Loucy (cell line): ENCODE data around the gene TAF11L7.
"Not testable (repeated sequence)": the region's sequence is repeated elsewhere in the genome, so short reads cannot be mapped to it uniquely, and the experiment has no call there.

Source experiments
- H2AFZ ChIP-seq: fragments of 200-600 bp; sonication (generic); 2 replicates; pipeline ENCODE4 v1.6.0; 2016; ENCODE audit warnings: antibody characterized with exemption, mild to moderate bottlenecking, low read length, moderate library complexity
- H3F3A ChIP-seq: fragments of 200-600 bp; 2 replicates; pipeline ENCODE4 v1.6.0; 2016; ENCODE audit warnings: antibody characterized with exemption, low read depth, mild to moderate bottlenecking
- H3K27me3 ChIP-seq: fragments of 200-600 bp; sonication (generic); 2 replicates; pipeline ENCODE4 v1.6.1; 2014; ENCODE audit warnings: low read length, mild to moderate bottlenecking; ENCODE audit not compliant: insufficient read depth, poor library complexity, severe bottlenecking
- H3K36me3 ChIP-seq: fragments of 200-600 bp; sonication (generic); 2 replicates; pipeline ENCODE4 v1.6.1; 2016; ENCODE audit warnings: low read length; ENCODE audit not compliant: insufficient read depth
- H3K4me1 ChIP-seq: fragments of 200-600 bp; sonication (generic); 2 replicates; pipeline ENCODE4 v1.5.1; 2014; ENCODE audit warnings: low read length, mild to moderate bottlenecking; ENCODE audit not compliant: insufficient read depth, poor library complexity, severe bottlenecking
- H3K4me2 ChIP-seq: fragments of 200-600 bp; sonication (generic); 2 replicates; pipeline ENCODE4 v1.6.0; 2014; ENCODE audit warnings: antibody characterized with exemption, low read length, low read depth, mild to moderate bottlenecking; ENCODE audit not compliant: poor library complexity, severe bottlenecking
- H3K4me3 ChIP-seq: fragments of 200-600 bp; sonication (generic); 2 replicates; pipeline ENCODE4 v1.5.1; 2014; ENCODE audit warnings: low read length, mild to moderate bottlenecking, mixed read lengths; ENCODE audit not compliant: poor library complexity, severe bottlenecking
- H3K79me2 ChIP-seq: fragments of 200-600 bp; sonication (generic); 2 replicates; pipeline ENCODE4 v1.6.1; 2014; ENCODE audit warnings: low read length; ENCODE audit not compliant: insufficient read depth
- H3K9ac ChIP-seq: fragments of 200-600 bp; sonication (generic); 2 replicates; pipeline ENCODE4 v1.6.0; 2014; ENCODE audit warnings: mild to moderate bottlenecking, low read depth, low read length, moderate library complexity; ENCODE audit not compliant: poor library complexity, severe bottlenecking
- H3K9me2 ChIP-seq: fragments of 200-600 bp; sonication (generic); replicated peaks from 2 replicates; pipeline ENCODE4 v1.6.1; 2016; ENCODE audit warnings: low read depth, low read length, mixed read lengths
- H3K9me3 ChIP-seq: fragments of 200-600 bp; sonication (generic); 2 replicates; pipeline ENCODE4 v1.6.1; 2014; ENCODE audit warnings: mild to moderate bottlenecking, antibody characterized with exemption, low read length, low read depth; ENCODE audit not compliant: insufficient read depth
- H4K20me1 ChIP-seq: fragments of 200-600 bp; sonication (generic); 2 replicates; pipeline ENCODE4 v1.6.0; 2014; ENCODE audit warnings: antibody characterized with exemption, low read length, mild to moderate bottlenecking; ENCODE audit not compliant: insufficient read depth, poor library complexity, severe bottlenecking
- EZH2phosphoT487 ChIP-seq: fragments of 200-600 bp; IDR thresholded peaks from 2 replicates; pipeline ENCODE4 v1.6.1; 2018; ENCODE audit warnings: antibody characterized with exemption, mild to moderate bottlenecking, moderate library complexity, borderline replicate concordance
- TF ChIP-seq, protein P1 (sequence below): fragments of 200-600 bp; sonication (generic); conservative IDR thresholded peaks from 2 replicates; pipeline ENCODE4 v1.5.1; 2014; ENCODE audit warnings: mild to moderate bottlenecking, antibody characterized with exemption, low read length

TAF11L7 gene

GRCh38 chr5:17585658-17586057 is at the start of gene TAF11L7:
TAF11L7 (minus strand) TSS chr5:17585758.
- not testable (repeated sequence) for H2AFZ ChIP-seq, H3K9me2 ChIP-seq, H3K9me3 ChIP-seq, H3F3A ChIP-seq, H3K9ac ChIP-seq, H3K36me3 ChIP-seq, H3K27me3 ChIP-seq, H3K4me3 ChIP-seq, H3K4me2 ChIP-seq, H3K79me2 ChIP-seq, H3K4me1 ChIP-seq, H4K20me1 ChIP-seq

- Histone ChIP-seq H3K36me3 (no peaks in the 10 kb centered on the region), H3K79me2 (no peaks in the 10 kb centered on the region), H3K9me2 (no peaks in the 10 kb centered on the region), H3F3A (no peaks in the 10 kb centered on the region), H3K27me3 (no peaks in the 10 kb centered on the region), H2AFZ (no peak within 1 kb of the TSS), H3K4me3 (no peak within 1 kb of the TSS), H3K4me2 (no peak within 1 kb of the TSS), H4K20me1 (no peaks in the 10 kb centered on the region), H3K9ac (no peak within 1 kb of the TSS), H3K9me3 (no peaks in the 10 kb centered on the region; the same call in 1 of the 2 replicates), H3K4me1 (no peaks in the 10 kb centered on the region)
- TF ChIP-seq EZH2phosphoT487: no peak
- TF ChIP-seq, protein P1, sequence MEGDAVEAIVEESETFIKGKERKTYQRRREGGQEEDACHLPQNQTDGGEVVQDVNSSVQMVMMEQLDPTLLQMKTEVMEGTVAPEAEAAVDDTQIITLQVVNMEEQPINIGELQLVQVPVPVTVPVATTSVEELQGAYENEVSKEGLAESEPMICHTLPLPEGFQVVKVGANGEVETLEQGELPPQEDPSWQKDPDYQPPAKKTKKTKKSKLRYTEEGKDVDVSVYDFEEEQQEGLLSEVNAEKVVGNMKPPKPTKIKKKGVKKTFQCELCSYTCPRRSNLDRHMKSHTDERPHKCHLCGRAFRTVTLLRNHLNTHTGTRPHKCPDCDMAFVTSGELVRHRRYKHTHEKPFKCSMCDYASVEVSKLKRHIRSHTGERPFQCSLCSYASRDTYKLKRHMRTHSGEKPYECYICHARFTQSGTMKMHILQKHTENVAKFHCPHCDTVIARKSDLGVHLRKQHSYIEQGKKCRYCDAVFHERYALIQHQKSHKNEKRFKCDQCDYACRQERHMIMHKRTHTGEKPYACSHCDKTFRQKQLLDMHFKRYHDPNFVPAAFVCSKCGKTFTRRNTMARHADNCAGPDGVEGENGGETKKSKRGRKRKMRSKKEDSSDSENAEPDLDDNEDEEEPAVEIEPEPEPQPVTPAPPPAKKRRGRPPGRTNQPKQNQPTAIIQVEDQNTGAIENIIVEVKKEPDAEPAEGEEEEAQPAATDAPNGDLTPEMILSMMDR: no peak
Measured at GRCh38 chr5:17634160-17634559, 48.6 kb upstream of the TAF11L7 start, which contains the start of gene TAF11L14. TAF11L14 (plus strand) TSS chr5:17634460.

DNA sequence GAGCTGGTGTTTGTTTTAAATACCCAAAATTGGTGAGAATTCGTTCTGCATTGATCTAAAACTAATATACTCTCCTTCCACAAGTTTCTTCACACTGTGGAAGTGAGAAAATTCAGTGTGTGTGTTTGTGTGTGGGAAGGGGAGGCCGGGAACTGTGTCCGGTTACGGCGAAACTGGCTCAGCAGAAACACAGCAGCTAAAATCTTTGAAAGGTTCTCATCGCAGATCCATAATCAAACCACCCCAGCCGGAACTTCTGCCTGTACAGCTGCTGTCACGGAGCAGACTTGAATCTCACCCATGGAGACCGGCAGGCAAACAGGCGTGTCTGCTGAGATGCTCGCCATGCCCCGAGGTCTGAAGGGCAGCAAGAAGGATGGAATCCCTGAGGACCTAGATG is 46.2 kb upstream of the TAF11L7 start, which contains the start of gene TAF11L13:
TSS of gene TAF11L13 (plus strand) at position 301 of the 400 bp plus-strand sequence.
- not testable (repeated sequence) for H3K9me3 ChIP-seq, H3K27me3 ChIP-seq, H3K9me2 ChIP-seq, H3K4me2 ChIP-seq, H3K79me2 ChIP-seq, H3K36me3 ChIP-seq, H3K4me3 ChIP-seq, H2AFZ ChIP-seq, H4K20me1 ChIP-seq, H3F3A ChIP-seq, H3K4me1 ChIP-seq, H3K9ac ChIP-seq

GRCh38 chr5:17625686-17626085 is 40.1 kb upstream of the TAF11L7 start:
- Histone ChIP-seq H3K9me3 (no peaks in the 10 kb centered on the region), H2AFZ (no peak overlapping the region), H3K9ac (no peak overlapping the region), H3K36me3 (no peaks in the 10 kb centered on the region), H3F3A (no peaks in the 10 kb centered on the region), H3K79me2 (no peaks in the 10 kb centered on the region), H3K4me2 (no peak overlapping the region), H3K4me1 (no peaks in the 10 kb centered on the region), H3K9me2 (no peaks in the 10 kb centered on the region), H3K4me3 (no peak overlapping the region), H3K27me3 (no peaks in the 10 kb centered on the region), H4K20me1 (no peaks in the 10 kb centered on the region)
- TF ChIP-seq, protein P1: no peak
- no peak for TF ChIP-seq EZH2phosphoT487
